Measurements from ENCODE around the gene GABPA.

DNA sequence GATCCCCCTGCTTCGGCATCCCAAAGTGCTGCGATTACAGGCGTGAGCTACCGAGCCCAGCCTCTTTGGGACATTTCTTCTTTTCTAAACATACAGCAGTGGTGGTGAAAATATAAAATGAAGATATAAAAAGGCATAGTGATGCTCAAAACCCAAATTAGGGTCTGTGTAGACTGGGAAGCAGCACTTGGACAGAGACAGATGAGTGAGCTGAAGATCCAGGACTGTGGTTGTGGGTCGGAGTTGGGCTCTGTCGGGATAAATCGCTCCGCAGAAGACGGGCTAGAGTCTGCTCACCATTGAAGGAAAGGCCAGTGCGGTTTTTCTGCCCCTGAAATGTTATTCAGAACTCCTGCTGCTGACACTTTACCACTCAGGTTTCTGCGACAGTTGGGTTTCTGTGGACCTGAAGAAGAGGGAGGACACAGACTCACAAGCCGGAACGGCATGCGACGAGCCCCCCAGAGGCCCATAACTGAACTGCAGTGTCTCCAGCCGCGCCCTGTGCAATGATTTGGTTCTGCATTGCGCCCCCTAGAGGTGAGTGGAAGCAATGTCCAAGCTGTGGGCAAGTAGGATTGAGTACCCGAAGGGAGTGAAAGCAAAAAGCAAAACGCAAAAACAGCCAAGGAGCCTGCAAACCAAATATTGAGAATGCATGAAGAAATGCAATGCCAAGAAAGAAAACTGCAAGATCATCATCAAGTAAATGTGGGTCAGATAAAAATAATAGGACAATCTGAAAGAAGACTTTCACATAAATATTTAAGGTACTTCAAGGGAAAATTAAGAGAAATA is 66.6 kb downstream of the GABPA start:
- TF ChIP-seq, protein P1, sequence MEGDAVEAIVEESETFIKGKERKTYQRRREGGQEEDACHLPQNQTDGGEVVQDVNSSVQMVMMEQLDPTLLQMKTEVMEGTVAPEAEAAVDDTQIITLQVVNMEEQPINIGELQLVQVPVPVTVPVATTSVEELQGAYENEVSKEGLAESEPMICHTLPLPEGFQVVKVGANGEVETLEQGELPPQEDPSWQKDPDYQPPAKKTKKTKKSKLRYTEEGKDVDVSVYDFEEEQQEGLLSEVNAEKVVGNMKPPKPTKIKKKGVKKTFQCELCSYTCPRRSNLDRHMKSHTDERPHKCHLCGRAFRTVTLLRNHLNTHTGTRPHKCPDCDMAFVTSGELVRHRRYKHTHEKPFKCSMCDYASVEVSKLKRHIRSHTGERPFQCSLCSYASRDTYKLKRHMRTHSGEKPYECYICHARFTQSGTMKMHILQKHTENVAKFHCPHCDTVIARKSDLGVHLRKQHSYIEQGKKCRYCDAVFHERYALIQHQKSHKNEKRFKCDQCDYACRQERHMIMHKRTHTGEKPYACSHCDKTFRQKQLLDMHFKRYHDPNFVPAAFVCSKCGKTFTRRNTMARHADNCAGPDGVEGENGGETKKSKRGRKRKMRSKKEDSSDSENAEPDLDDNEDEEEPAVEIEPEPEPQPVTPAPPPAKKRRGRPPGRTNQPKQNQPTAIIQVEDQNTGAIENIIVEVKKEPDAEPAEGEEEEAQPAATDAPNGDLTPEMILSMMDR (IDR thresholded peaks at IDR 0.05; ENCODE audit: low read depth, low read length, missing input control), result peak; percentile 100
- TF ChIP-seq RAD21 (IDR thresholded peaks at IDR 0.05), result peak; percentile 84 to 92
- TF ChIP-seq, protein P2, sequence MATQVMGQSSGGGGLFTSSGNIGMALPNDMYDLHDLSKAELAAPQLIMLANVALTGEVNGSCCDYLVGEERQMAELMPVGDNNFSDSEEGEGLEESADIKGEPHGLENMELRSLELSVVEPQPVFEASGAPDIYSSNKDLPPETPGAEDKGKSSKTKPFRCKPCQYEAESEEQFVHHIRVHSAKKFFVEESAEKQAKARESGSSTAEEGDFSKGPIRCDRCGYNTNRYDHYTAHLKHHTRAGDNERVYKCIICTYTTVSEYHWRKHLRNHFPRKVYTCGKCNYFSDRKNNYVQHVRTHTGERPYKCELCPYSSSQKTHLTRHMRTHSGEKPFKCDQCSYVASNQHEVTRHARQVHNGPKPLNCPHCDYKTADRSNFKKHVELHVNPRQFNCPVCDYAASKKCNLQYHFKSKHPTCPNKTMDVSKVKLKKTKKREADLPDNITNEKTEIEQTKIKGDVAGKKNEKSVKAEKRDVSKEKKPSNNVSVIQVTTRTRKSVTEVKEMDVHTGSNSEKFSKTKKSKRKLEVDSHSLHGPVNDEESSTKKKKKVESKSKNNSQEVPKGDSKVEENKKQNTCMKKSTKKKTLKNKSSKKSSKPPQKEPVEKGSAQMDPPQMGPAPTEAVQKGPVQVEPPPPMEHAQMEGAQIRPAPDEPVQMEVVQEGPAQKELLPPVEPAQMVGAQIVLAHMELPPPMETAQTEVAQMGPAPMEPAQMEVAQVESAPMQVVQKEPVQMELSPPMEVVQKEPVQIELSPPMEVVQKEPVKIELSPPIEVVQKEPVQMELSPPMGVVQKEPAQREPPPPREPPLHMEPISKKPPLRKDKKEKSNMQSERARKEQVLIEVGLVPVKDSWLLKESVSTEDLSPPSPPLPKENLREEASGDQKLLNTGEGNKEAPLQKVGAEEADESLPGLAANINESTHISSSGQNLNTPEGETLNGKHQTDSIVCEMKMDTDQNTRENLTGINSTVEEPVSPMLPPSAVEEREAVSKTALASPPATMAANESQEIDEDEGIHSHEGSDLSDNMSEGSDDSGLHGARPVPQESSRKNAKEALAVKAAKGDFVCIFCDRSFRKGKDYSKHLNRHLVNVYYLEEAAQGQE (IDR thresholded peaks at IDR 0.05), result peak; percentile 27

Measured in liver (tissue), 3 donors.